NCI-H526 treated with DMSO at 0.1 percent for 48 hours (cell line): ENCODE data around the gene ST8SIA4.

ENCODE experiments used
- DNase-seq: peaks from one replicate; lab custom pipeline; 2025; lab: John Stamatoyannopoulos, UW

The ST8SIA4 gene

GRCh38 chr5:100903039-100903887, at the start of gene ST8SIA4:
TSS of gene ST8SIA4 (minus strand) at chr5:100903282. CDS start at chr5:100902955, 327 bp downstream.
- DNase-seq: no peak

GRCh38 chr5:100950985-100951384, 47.9 kb upstream of the ST8SIA4 start:
- no peak for DNase-seq

- DNase-seq: no peak
These were observed 10.2 kb upstream of the ST8SIA4 start for GRCh38 chr5:100913298-100913697.

GRCh38 chr5:100909034-100909433, 6.0 kb upstream of the ST8SIA4 start:
- DNase-seq: no peak

- no peak for DNase-seq
These were observed 2.3 kb upstream of the ST8SIA4 start for GRCh38 chr5:100905259-100905914.

- no peak for DNase-seq
These were observed 1.3 kb upstream of the ST8SIA4 start for GRCh38 chr5:100904259-100904861.

- no peak for DNase-seq
These were observed 543 bp downstream of the ST8SIA4 start for GRCh38 chr5:100902440-100903038.

GRCh38 chr5:100901821-100902341, 1.2 kb downstream of the ST8SIA4 start:
- DNase-seq: no peak

GRCh38 chr5:100900796-100901781, 2.0 kb downstream of the ST8SIA4 start:
- DNase-seq: no peak

GRCh38 chr5:100900142-100900795, 2.8 kb downstream of the ST8SIA4 start:
- DNase-seq: no peak

- no peak for DNase-seq
These were observed 3.4 kb downstream of the ST8SIA4 start for GRCh38 chr5:100899675-100900074.

GRCh38 chr5:100898504-100899346, 4.4 kb downstream of the ST8SIA4 start:
- DNase-seq: no peak

GRCh38 chr5:100896054-100896453, 7.0 kb downstream of the ST8SIA4 start:
- no peak for DNase-seq

GRCh38 chr5:100890461-100891008, 12.5 kb downstream of the ST8SIA4 start:
- no peak for DNase-seq

- no peak for DNase-seq
These were observed 13.2 kb downstream of the ST8SIA4 start for GRCh38 chr5:100889896-100890295.

GRCh38 chr5:100889165-100889743, 13.8 kb downstream of the ST8SIA4 start:
- DNase-seq: no peak

- no peak for DNase-seq
These were observed 25.8 kb downstream of the ST8SIA4 start for GRCh38 chr5:100877274-100877673.

GRCh38 chr5:100872408-100873190, 30.5 kb downstream of the ST8SIA4 start:
- no peak for DNase-seq
